ENCODE measurements around the gene FRAT2.
"Not testable (repeated sequence)": the region's sequence is repeated elsewhere in the genome, so short reads cannot be mapped to it uniquely, and the experiment has no call there.

Gene FRAT2

GRCh38 chr10:97356318-97356914, 21.9 kb upstream of the FRAT2 start:
- DNase-seq (ENCODE audit: low read depth in 2 of 2) = peak; percentile 10 to 12

GRCh38 chr10:97355571-97355975, 21.0 kb upstream of the FRAT2 start:
- DNase-seq (ENCODE audit: low read depth in 2 of 2) = no peak

DNA sequence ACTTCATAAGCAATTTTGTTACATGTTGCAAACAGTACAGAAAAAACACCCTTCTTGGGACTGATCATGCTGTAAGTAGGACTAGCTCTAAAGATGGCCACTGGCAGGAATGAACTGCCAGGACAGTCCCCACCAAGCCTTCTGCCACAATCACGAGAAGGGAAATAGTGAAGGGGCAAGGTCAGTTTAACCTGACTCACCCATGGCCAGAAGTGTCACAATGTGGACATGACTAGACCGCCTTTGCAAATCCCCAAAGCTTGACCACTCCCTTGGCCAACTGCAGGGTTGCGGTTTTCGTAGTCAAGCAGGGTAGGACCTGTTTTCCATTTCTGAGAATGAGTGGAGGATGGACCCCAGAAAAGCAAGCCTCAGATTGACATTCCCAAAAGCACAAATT, 19.4 kb upstream of the FRAT2 start:
- DNase-seq (ENCODE audit: low read depth in 2 of 2) = no peak

GRCh38 chr10:97349752-97350513, 15.4 kb upstream of the FRAT2 start:
- no peak for DNase-seq (ENCODE audit: low read depth in 2 of 2)

GRCh38 chr10:97347317-97347716, 12.8 kb upstream of the FRAT2 start:
- no peak for DNase-seq (ENCODE audit: low read depth in 2 of 2)

DNA sequence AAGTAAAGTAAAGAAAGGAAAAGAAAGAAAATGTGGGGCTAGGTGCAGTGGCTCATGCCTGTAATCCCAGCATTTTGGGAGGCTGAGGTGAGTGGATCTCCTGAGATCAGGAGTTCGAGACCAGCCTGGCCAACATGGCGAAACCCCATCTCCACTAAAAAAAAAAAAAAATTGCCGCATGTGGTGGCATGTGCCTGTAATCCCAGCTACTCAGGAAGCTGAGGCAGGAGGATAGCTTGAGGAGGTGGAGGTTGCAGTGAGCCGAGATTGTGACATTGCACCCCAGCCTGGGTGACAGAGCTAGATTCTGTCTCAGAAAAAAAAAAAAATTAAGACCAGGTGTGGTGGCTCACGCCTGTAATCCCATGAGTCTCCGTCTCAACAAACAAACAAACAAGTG, 9.1 kb upstream of the FRAT2 start:
- DNase-seq (ENCODE audit: low read depth in 2 of 2) = not testable (repeated sequence)

DNA sequence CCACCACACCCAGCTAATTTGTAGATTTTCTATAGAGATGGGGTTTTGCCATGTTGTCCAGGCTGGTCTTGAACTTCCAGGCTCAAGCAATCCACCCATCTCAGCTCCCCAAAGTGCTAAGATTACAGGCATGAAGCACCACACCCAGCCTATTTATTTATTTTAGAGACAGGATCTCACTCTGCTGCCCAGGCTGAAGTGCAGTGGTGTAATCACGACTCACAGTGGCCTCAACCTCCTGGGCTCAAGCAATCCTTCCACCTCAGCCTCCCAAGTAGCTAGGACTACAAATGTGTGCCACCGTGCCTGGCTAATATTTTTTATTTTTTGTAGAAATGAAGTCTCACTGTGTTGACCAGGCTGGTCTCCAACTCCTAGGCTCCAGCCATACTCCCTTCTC, 6.9 kb upstream of the FRAT2 start:
- no peak for DNase-seq (ENCODE audit: low read depth in 2 of 2)

GRCh38 chr10:97338041-97338440, 3.5 kb upstream of the FRAT2 start:
- DNase-seq (ENCODE audit: low read depth in 2 of 2) = no peak

- no peak for DNase-seq (ENCODE audit: low read depth in 2 of 2)
These were observed 2.7 kb upstream of the FRAT2 start for GRCh38 chr10:97336942-97337831.

- DNase-seq (ENCODE audit: low read depth in 2 of 2) = no peak
These were observed 1.9 kb upstream of the FRAT2 start for GRCh38 chr10:97336446-97336845.

- no peak for DNase-seq (ENCODE audit: low read depth in 2 of 2)
These were observed 1.5 kb upstream of the FRAT2 start for GRCh38 chr10:97336006-97336405.

DNA sequence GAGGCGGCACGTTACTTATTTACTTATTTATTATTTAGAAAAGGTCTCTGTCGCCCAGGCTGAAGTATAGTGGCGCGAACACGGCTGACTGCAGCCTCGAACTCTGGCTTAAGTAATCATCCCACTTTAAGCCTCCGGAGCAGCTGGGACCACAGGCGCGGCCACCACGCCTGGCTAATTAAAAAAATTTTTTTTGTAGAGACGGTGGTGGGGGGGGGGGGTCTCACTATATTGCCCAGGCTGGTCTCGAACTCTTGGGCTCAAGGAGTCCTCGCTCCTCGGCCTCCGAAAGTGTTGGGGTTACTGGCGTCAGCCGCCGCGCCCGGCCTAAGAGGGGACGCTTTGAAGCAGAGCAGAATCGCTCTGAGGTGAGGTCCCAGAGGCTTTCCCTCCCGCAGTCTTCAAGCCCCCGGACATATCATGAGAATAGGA, 675 bp upstream of the FRAT2 start:
- no peak for DNase-seq (ENCODE audit: low read depth in 2 of 2)

- no peak for DNase-seq (ENCODE audit: low read depth in 2 of 2)
These were observed 744 bp downstream of the FRAT2 start for GRCh38 chr10:97333601-97334369.

DNA sequence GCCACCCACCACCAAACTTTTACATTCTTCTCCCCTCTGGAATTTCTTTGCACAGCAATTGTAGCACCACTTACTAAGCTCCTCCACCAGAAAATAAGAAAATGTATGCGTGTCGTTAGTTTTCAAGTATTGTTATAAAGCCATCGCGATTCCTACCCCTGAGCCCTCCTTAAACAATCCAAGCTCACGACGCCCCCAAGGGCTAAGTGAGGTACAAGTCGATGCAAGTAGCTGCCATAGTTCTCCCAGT, 1.3 kb downstream of the FRAT2 start:
- DNase-seq (ENCODE audit: low read depth in 2 of 2) = no peak

DNA sequence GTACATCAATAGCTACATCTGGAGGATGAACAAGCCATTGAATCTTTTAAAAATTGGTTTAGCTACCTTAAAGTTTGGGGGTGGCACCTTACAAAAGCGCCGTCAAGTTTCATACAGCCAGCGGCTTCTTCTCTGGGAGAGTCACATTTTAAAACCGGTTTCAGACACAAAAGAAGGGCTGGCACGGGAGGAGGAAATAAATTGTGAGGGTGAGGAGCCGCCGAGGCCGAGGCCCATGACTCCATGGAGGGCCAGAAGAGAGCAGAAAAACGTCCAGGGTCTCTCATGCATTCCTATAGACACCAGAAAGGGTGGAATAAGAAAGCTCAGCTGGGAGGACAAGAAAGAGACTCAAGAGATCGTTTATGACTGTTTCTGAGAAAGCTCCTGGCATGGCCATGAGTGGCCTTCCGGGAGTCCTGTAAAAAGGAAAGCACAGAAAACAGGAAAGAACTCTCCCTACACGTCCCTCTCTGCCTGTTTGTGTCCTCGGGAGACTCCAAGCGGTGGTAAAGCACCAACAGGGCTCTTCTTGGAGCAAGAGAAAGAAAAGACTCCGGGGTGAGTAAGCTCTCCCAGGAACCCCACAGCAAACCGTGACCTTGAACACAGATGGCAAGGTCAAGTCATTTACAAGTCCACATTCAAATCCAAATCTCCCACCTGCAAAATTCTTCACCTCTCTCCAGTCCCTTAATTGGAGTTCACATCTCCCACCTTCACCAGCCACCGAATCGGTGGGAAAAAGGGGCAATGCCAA, 1.8 kb downstream of the FRAT2 start:
- DNase-seq (ENCODE audit: low read depth in 2 of 2) = no peak

- no peak for DNase-seq (ENCODE audit: low read depth in 2 of 2)
These were observed 3.3 kb downstream of the FRAT2 start for GRCh38 chr10:97331153-97331703.

- no peak for DNase-seq (ENCODE audit: low read depth in 2 of 2)
These were observed 4.8 kb downstream of the FRAT2 start for GRCh38 chr10:97329766-97330165.

DNA sequence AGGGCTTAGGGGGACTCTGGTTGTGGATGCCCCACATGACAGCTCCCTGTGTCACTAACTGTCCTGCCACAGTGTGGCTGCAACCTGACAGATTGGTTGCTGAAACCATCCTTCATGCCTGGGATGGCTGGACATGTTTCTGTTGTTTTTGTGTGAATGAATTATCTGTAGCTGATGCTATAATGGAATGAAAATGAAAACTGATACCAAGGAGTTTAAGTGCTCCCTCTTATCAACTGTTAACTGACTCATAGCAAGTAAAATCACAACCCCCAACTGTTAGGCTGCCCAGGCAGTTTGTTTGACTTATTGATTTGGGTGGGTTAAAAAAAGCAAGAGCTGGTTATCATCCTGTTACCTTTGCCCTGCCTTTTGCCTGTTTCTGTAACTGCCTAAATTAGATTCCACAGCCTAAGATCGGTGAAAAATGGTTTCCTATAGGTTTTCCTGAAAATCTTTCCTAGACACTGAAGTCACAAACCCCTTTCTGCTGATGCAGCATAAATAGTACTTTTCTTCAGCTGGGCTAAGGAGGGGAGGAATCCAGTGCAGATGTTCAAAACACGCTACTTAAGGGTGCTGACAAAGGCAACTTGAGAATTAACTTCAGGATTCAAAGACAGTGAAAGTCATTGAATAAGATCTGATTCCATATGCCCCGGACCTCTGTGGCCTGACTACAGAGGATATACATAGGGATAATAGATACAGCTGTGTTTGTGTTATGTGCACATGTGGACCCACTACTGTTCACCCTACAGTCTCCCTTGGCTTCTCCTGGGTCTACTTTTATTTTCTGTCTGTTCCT, 5.7 kb downstream of the FRAT2 start:
- no peak for DNase-seq (ENCODE audit: low read depth in 2 of 2)

GRCh38 chr10:97327348-97328294, 6.9 kb downstream of the FRAT2 start:
- no peak for DNase-seq (ENCODE audit: low read depth in 2 of 2)
